HEK293T (cell line): Measurements from ENCODE around the gene VAV1.

Experiments
- BHLHE40 ChIP-seq: fragments of 450-650 bp; IDR thresholded peaks from 2 replicates; pipeline ENCODE4 v1.6.1; 2016; ENCODE audit warnings: mild to moderate bottlenecking, moderate library complexity, borderline replicate concordance
- FOXM1 ChIP-seq: fragments of 450-650 bp; IDR thresholded peaks from 2 replicates; pipeline ENCODE4 v1.6.1; 2017; ENCODE audit warnings: mild to moderate bottlenecking, borderline replicate concordance
- SUZ12 ChIP-seq: fragments of 450-650 bp; IDR thresholded peaks from 2 replicates; pipeline ENCODE4 v1.6.1; 2016; ENCODE audit warnings: mild to moderate bottlenecking

DNA sequence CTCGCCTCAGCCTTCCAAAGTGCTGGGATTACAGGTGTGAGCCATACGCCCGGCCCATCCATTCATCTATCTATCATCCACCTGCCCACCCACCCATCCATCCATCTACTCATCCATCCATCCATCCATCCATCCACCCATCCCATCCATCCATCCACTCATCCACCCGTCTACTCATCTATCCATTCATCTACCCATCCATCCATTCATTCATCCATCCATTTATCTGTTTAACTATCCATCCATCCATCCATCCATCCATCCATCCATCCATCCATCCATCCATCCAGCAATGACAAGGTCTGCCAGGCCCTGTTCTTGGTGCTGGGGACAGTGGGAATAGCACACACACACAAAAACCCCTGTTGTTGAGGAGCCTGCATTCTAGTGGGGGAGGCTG lies 4.5 kb downstream of the VAV1 start:
- TF ChIP-seq BHLHE40 (no peak), SUZ12 (no peak), FOXM1 (no peak)
